Naive thymus-derived CD4-positive, alpha-beta T cell (primary cell): ENCODE data around the gene PTPRN2. TPM values are rescaled to one million over a fixed set of nuclear protein-coding genes. Genes with fewer than 3 reads are reported as not detected.

Source experiments
- ATAC-seq: fragments of 150-1000 bp; cut with Tn5 transposase; 2 replicates; pipeline ENCODE4 v1.10.0; 2021; ENCODE audit warnings: mild to moderate bottlenecking, moderate library complexity
- CTCF ChIA-PET: fragments of 350-600 bp; sonication (Branson Sonifier 250); formaldehyde crosslinking; loops from one replicate; lab custom pipeline; 2021; ENCODE audit warnings: antibody characterized with exemption; lab: Charles Lee
- POLR2A ChIA-PET: fragments of 350-600 bp; sonication (Branson Sonifier 250); formaldehyde crosslinking; loops from one replicate; lab custom pipeline; 2021; ENCODE audit warnings: antibody characterized with exemption, inconsistent platforms; lab: Charles Lee
- DNase-seq, 9 donors: peaks; one replicate each; pipeline versions ENCODE4 v3.0.0 to v3.0.0-alpha.2; 2020 to 2022; ENCODE audit warnings: mixed read lengths in 1 of 9
- H3K27ac ChIP-seq: one replicate; pipeline ENCODE4 v1.7.0; 2013; ENCODE audit warnings: mild to moderate bottlenecking, low read depth, low read length, moderate library complexity
- H3K27me3 ChIP-seq, 2 donors: one replicate each; pipeline ENCODE4 v1.7.0; 2013; ENCODE audit warnings: low read length in 2 of 2, mild to moderate bottlenecking in 2 of 2, moderate library complexity in 2 of 2; ENCODE audit not compliant: control insufficient read depth in 2 of 2, insufficient read depth in 2 of 2
- H3K36me3 ChIP-seq, 3 experiments: 1 replicate in 2 of 3; 2 replicates in 1 of 3; pipeline ENCODE4 v1.7.0; 2013; ENCODE audit warnings: low read length in 3 of 3, mild to moderate bottlenecking in 3 of 3, moderate library complexity in 1 of 3; ENCODE audit not compliant: insufficient read depth in 3 of 3, control insufficient read depth in 2 of 3
- H3K4me1 ChIP-seq, 2 donors: one replicate each; pipeline ENCODE4 v1.7.0; 2013; ENCODE audit warnings: low read length in 2 of 2, mild to moderate bottlenecking in 2 of 2, moderate library complexity in 1 of 2; ENCODE audit not compliant: control insufficient read depth in 2 of 2, insufficient read depth in 2 of 2
- H3K4me3 ChIP-seq: 2 replicates; pipeline ENCODE4 v1.7.0; 2013; ENCODE audit warnings: mild to moderate bottlenecking, low read length
- H3K9me3 ChIP-seq, 3 experiments: 1 replicate in 2 of 3; 2 replicates in 1 of 3; pipeline ENCODE4 v1.7.0; 2013; ENCODE audit warnings: low read length in 3 of 3; ENCODE audit not compliant: control insufficient read depth in 2 of 3
- H3K27ac Mint-ChIP-seq, 9 donors: one replicate each; pipeline ENCODE4 v1.8.0; 2020 to 2022; ENCODE audit warnings: mixed read lengths in 9 of 9, mild to moderate bottlenecking in 8 of 9, moderate library complexity in 5 of 9, inconsistent platforms in 2 of 9
- H3K27me3 Mint-ChIP-seq, 5 donors: one replicate each; pipeline ENCODE4 v1.8.0; 2021 to 2022; ENCODE audit warnings: mixed read lengths in 5 of 5, mild to moderate bottlenecking in 1 of 5
- H3K36me3 Mint-ChIP-seq, 5 donors: one replicate each; pipeline ENCODE4 v1.8.0; 2020 to 2022; ENCODE audit warnings: mixed read lengths in 5 of 5, mild to moderate bottlenecking in 3 of 5, inconsistent platforms in 1 of 5
- H3K4me1 Mint-ChIP-seq, 7 donors: one replicate each; pipeline ENCODE4 v1.8.0; 2020 to 2022; ENCODE audit warnings: mixed read lengths in 7 of 7, mild to moderate bottlenecking in 3 of 7, inconsistent platforms in 1 of 7
- H3K4me3 Mint-ChIP-seq, 10 donors: one replicate each; pipeline ENCODE4 v1.8.0; 2020 to 2022; ENCODE audit warnings: mild to moderate bottlenecking in 10 of 10, mixed read lengths in 10 of 10, moderate library complexity in 6 of 10, inconsistent platforms in 2 of 10
- H3K9me3 Mint-ChIP-seq, 11 donors: one replicate each; pipeline ENCODE4 v1.8.0; 2020 to 2022; ENCODE audit warnings: mixed read lengths in 11 of 11, mild to moderate bottlenecking in 4 of 11, inconsistent platforms in 1 of 11, moderate library complexity in 1 of 11
- intact Hi-C, 2 donors: fragments of 100-400 bp; cut with micrococcal nuclease; formaldehyde crosslinking; loops; one replicate each; pipeline ENCODE4 v1.15.1; 2023
- polyA plus RNA-seq, 2 donors: library from polyadenylated mRNA; unstranded; fragments of 300-500 nt; fragmentation: Illumina TruSeq; gene quantifications; one replicate each; pipeline ENCODE4 v1.2.3, GENCODE V29; 2021
- total RNA-seq, 6 experiments: library from RNA in 5 of 6; stranded (reverse) in 5 of 6; gene quantifications; 1 replicate in 5 of 6; 2 replicates in 1 of 6; pipeline ENCODE4 v1.2.3 and lab custom pipeline; 2021 to 2026

PTPRN2 gene
- total and polyA plus RNA-seq, 7 experiments from 2014 or later = 0.58 to 2.3 (median 1.4) TPM

GRCh38 chr7:158251061-158251965 lies 336.3 kb downstream of the PTPRN2 start:
- H3K36me3 ChIP-seq = no peaks in the 10 kb centered on the region
- Mint-ChIP-seq H3K4me3 (no peak overlapping the region), H3K4me1 (no peaks in the 10 kb centered on the region), H3K27ac (no peak overlapping the region), H3K27me3 (peaks cover 0 to 6% (median 0%) of the 10 kb centered on the region in 5 donors), H3K36me3 (no peaks in the 10 kb centered on the region), H3K9me3 (peaks cover 0 to 13% (median 0%) of the 10 kb centered on the region in 11 donors)
- intact Hi-C loops = no loop called here
- no peak overlapping the region for H3K27ac ChIP-seq
- H3K4me1 ChIP-seq = no peaks in the 10 kb centered on the region
- no peaks in the 10 kb centered on the region for H3K27me3 ChIP-seq
- H3K4me3 ChIP-seq = no peak overlapping the region
- ChIA-PET POLR2A (no interaction called here), CTCF (no interaction called here)
- no peaks in the 10 kb centered on the region for H3K9me3 ChIP-seq
- DNase-seq (no peak), ATAC-seq (no peak)

GRCh38 chr7:158249692-158250091 lies 337.9 kb downstream of the PTPRN2 start:
- Histone ChIP-seq H3K36me3 (no peaks in the 10 kb centered on the region), H3K4me3 (no peak overlapping the region), H3K27ac (no peak overlapping the region), H3K27me3 (no peaks in the 10 kb centered on the region), H3K4me1 (no peaks in the 10 kb centered on the region), H3K9me3 (no peaks in the 10 kb centered on the region)
- H3K27ac Mint-ChIP-seq = no peak overlapping the region
- no peaks in the 10 kb centered on the region for H3K4me1 Mint-ChIP-seq
- ChIA-PET POLR2A (no interaction called here), CTCF (no interaction called here)
- no peak for ATAC-seq
- DNase-seq = no peak
- H3K36me3 Mint-ChIP-seq = no peaks in the 10 kb centered on the region
- peaks cover 0 to under 1% (median 0%) of the 10 kb centered on the region in 5 donors for H3K27me3 Mint-ChIP-seq
- no peak overlapping the region for H3K4me3 Mint-ChIP-seq
- intact Hi-C loops = no loop called here
- peaks cover 0 to 15% (median 0%) of the 10 kb centered on the region in 11 donors for H3K9me3 Mint-ChIP-seq

- peaks cover 0 to 13% (median 0%) of the 10 kb centered on the region in 11 donors for H3K9me3 Mint-ChIP-seq
- Histone ChIP-seq H3K4me3 (no peak overlapping the region), H3K4me1 (no peaks in the 10 kb centered on the region), H3K36me3 (no peaks in the 10 kb centered on the region), H3K27ac (no peak overlapping the region), H3K27me3 (no peaks in the 10 kb centered on the region), H3K9me3 (no peaks in the 10 kb centered on the region)
- intact Hi-C loops = no loop called here
- ATAC-seq = no peak
- no peaks in the 10 kb centered on the region for H3K4me1 Mint-ChIP-seq
- no peak overlapping the region for H3K4me3 Mint-ChIP-seq
- H3K27me3 Mint-ChIP-seq = no peaks in the 10 kb centered on the region
- ChIA-PET CTCF (no interaction called here), POLR2A (no interaction called here)
- no peak for DNase-seq
- H3K36me3 Mint-ChIP-seq = no peaks in the 10 kb centered on the region
- no peak overlapping the region for H3K27ac Mint-ChIP-seq
These were observed 338.8 kb downstream of the PTPRN2 start for GRCh38 chr7:158248816-158249215.

- Mint-ChIP-seq H3K27me3 (peaks cover 0 to 7% (median 0%) of the 10 kb centered on the region in 5 donors), H3K4me3 (no peak overlapping the region), H3K27ac (no peak overlapping the region), H3K4me1 (no peaks in the 10 kb centered on the region), H3K9me3 (peaks cover 0 to 15% (median 0%) of the 10 kb centered on the region in 11 donors), H3K36me3 (no peaks in the 10 kb centered on the region)
- intact Hi-C loops = no loop called here
- Histone ChIP-seq H3K9me3 (no peaks in the 10 kb centered on the region), H3K4me1 (no peaks in the 10 kb centered on the region), H3K27me3 (no peaks in the 10 kb centered on the region), H3K4me3 (no peak overlapping the region), H3K27ac (no peak overlapping the region), H3K36me3 (no peaks in the 10 kb centered on the region)
- ATAC-seq = no peak
- ChIA-PET POLR2A (no interaction called here), CTCF (no interaction called here)
- DNase-seq = no peak
These were observed 339.7 kb downstream of the PTPRN2 start for GRCh38 chr7:158247758-158248487.

- DNase-seq = no peak
- Histone ChIP-seq H3K27me3 (no peaks in the 10 kb centered on the region), H3K36me3 (no peaks in the 10 kb centered on the region), H3K9me3 (no peaks in the 10 kb centered on the region), H3K4me3 (no peak overlapping the region), H3K27ac (no peak overlapping the region), H3K4me1 (no peaks in the 10 kb centered on the region)
- Mint-ChIP-seq H3K4me3 (no peak overlapping the region), H3K36me3 (no peaks in the 10 kb centered on the region), H3K4me1 (no peaks in the 10 kb centered on the region), H3K27ac (no peak overlapping the region), H3K9me3 (peaks cover 0 to 15% (median 0%) of the 10 kb centered on the region in 11 donors), H3K27me3 (peaks cover 0 to 11% (median 0%) of the 10 kb centered on the region in 5 donors)
- no peak for ATAC-seq
- ChIA-PET POLR2A (no interaction called here), CTCF (no interaction called here)
- intact Hi-C loops = no loop called here
These were observed 340.5 kb downstream of the PTPRN2 start for GRCh38 chr7:158246960-158247673.

- Histone ChIP-seq H3K4me3 (no peak overlapping the region), H3K36me3 (no peaks in the 10 kb centered on the region), H3K4me1 (no peaks in the 10 kb centered on the region), H3K27ac (no peak overlapping the region), H3K9me3 (no peaks in the 10 kb centered on the region), H3K27me3 (no peaks in the 10 kb centered on the region)
- Mint-ChIP-seq H3K4me3 (no peak overlapping the region), H3K4me1 (no peaks in the 10 kb centered on the region), H3K9me3 (peaks cover 0 to 14% (median 0%) of the 10 kb centered on the region in 11 donors), H3K27ac (no peak overlapping the region), H3K27me3 (peaks cover 0 to 11% (median 0%) of the 10 kb centered on the region in 5 donors), H3K36me3 (no peaks in the 10 kb centered on the region)
- DNase-seq = no peak
- intact Hi-C loops = no loop called here
- ATAC-seq = no peak
- CTCF ChIA-PET = no interaction called here
- POLR2A ChIA-PET = no interaction called here
These were observed 341.2 kb downstream of the PTPRN2 start for GRCh38 chr7:158246272-158246959.
